Measurements from ENCODE around the gene PKP4.
"Not testable (repeated sequence)": the region's sequence is repeated elsewhere in the genome, so short reads cannot be mapped to it uniquely, and the experiment has no call there.

PKP4 gene

DNA sequence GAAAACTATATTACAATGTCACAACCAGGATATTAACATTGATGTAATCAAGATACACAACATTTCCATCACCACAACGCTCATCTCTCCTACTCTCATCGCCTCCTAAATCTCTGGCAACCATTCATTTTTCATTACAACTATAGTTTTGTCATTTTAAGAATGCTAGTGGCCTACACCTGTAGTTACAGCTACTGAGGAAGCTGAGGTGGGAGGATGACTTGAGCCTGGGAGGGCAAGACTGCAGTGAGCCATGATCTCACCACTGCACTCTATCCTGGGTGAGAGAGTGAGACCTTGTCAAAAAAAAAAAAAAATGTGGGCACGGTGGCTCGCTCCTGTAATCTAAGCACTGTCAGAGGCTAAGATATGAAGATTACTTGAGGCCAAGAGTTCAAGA lies 10.5 kb downstream of the PKP4 start:
- no peak for DNase-seq

DNA sequence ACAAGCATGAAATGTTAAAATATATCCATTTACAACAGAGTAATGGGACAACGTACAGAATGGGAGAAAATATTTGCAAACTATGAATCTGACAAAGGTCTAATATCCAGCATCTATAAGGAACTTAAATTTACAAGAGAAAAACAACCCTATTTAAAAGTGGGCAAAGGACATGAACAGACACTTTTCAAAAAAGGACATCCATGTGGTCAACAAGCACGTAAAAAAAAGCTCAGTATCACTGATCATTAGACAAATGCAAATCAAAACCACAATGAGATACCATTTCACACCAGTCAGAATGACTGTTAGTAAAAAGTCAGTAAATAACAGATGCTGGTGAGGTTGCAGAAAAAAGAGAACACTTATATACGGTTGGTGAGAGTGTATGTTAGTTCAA lies 16.1 kb downstream of the PKP4 start:
- not testable (repeated sequence) for DNase-seq

DNA sequence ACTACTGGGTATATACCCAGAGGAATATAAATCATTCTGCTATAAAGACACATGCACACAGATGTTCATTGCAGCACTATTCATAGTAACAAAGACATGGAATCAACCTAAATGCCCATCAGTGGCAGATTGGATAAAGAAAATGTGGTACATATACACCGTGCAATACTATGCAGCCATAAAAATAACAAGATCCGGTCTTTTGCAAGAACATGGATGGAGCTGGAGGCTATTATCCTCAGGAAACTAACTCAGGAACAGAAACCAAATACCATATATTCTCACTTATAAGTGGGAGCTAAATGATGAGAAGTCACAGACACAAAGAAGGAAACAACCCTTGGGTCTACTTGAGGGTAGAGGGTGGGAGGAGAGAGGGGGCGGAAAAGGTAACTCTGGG lies 16.5 kb downstream of the PKP4 start:
- DNase-seq, result not testable (repeated sequence)

DNA sequence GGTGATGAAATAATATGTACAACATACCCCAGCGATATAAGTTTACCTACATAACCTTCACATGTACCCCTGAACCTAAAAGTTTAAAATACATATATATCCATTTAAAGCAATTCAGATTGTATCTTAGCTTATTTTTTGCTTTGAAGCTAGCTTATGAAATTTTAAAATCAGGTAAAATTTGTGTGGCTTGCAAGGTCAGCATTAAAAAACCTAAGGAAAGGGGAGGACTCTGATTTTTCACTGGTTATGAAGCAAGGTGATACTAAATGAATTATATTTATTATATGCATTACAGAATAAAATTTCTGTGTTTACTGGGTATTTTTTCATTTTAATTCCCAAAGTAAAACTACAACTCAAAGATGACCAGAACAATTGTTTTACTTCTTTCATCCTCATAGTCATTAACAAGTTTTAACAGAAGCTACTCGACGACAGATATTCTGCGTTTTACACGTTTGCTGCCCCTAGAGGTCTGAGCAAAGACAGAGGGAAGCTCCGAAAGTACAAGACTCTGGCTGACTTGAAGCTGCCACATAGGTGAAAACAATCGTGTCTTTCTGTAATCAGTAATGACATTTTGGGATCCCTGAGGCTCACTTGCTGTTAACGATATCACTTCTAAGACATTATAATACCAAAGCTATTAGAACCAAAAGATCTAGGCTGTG lies 17.1 kb downstream of the PKP4 start:
- DNase-seq, result no peak

DNA sequence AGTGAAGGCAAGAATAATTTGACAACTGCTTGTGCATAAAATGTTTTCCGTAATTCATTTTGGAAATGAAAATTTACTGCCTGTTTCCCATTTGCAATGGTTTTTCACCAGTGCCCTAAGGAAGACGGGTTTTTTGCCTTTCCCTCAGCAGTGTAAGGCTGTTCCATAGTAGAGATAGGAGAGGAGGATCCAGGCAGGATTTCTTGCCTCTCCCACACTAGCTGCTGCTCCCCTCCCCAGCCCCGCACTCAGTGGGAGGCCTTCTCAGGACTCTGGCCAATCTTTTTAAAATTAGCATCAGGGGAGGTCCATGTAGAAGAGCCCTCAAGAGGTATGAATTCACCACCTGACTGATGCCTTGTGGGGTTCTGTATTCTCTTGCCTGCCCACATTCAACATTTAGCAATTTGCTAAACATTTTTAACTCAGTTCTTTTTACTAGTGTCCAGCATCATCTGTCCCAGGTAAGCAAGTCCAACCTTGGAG lies 17.8 kb downstream of the PKP4 start:
- DNase-seq, result not testable (repeated sequence)

DNA sequence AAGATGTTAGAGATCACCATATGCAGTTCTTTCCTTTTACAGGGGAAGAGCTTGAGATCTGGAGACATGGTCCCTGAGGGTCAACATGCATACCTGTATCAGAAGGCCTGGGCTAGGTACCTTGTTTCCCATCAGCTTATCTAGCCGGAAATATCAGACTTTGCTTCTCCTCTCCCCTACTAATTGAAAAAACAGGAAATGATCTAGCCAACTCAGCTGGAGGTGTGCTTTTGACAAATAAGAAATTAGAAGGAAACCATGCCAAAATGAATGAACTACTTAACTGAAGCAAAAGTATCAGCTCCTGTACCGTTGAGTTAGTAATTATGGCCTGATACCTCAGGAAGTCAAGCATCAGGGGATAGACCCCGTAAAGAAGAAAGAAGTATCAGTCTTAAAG lies 20.4 kb downstream of the PKP4 start:
- no peak for DNase-seq

DNA sequence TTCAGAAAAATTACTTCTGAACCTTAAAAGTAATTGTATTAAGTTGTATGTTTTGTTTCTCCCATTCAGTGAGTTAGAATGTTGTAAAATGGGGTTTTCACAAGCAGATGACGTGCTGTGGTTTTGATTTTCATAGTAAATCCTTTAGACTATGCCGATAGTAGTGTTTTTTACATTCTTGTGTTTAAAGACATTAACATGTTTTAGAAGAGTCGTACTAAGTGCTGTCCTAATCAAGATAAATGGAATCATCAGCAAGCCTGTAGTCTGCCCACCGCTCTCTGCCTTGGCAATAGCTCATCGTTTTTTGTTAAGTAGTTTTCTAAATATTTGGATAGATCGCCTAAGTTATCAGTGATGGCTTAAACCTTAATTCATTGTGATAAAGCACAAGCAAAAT lies 21.5 kb downstream of the PKP4 start:
- no peak for DNase-seq

DNA sequence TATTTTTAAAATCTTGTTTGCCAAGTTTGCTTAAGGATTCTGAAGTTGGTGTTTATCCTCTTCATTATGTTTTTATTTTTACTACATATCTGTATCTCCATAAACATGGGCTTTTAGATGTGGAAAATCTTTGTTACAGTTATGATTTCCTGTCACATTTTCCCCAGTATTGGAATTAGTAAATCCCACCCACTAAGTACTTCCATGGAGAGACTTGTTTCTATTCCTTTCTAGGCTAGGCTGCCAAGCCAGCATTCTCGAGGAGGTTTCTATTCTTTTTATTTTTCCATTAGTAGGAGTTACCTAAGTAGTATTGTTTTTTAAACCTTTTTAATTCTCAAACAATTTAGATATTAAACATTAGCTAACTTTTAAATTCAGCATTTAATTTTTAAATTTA lies 22.1 kb downstream of the PKP4 start:
- no peak for DNase-seq

DNA sequence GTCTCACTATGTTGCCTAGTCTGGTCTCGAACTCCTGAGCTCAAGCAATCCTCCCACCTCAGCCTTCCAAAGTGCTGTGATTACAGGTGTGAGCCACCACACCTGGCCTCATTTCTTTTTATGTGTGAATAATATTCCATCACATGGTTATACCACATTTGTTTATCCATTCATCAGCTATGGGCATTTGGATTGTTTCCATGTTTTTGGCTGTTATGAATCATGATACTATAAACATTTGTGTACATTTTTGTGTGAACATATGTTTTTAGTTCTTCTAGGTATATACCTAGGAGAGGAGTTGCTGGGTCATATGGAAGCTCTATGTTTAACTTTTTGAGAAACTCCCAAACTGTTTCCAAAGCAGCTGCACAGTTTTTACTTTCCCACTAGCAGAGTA lies 24.4 kb downstream of the PKP4 start:
- no peak for DNase-seq

DNA sequence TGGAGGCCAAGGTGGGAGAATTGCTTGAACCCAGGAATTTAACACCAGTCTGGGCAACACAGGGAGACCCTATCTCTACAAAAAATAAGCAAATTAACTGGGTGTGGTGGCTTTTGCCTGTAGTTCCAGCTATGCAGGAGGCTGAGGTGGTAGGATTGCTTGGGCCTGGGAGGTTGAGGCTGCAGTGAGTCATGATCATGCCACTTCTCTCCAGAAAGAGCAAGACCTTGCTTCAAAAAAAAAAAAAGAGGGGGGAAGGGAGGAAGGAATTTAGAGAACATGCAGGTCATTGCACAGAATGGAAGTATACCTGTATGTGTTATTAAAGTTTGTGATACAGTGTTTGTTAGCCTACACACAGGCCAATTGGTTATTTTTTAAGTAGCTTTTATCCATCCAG lies 25.8 kb downstream of the PKP4 start:
- no peak for DNase-seq

DNA sequence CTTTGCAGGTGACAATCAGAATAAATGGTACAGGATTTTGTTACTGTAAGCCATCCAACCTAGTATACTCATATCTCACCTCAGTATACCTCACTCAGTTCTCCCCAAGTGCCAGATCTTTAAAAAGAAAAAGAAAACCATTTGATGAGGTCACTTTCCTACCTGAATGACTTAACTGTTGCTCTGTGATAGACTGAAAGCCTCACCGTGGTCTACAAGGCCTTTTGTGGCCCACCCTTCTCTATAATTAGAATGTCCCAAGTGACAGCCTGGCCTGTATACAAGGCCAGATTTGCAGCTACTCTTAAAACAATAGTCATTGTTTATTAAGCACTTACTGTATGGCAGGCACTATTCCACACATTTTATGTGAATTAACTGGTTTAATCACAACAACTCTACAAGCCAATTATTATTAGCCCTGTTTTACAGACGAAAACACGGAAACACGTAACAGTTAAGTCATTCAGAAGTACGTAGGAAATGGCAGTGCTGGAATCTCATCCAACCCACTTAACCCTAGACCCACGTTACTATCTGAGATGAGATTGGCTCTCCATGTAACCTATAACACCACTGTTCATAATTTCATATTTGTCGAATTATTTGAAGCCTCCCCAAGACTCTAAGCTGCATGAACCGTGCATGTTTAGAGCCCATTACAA lies 28.3 kb downstream of the PKP4 start:
- no peak for DNase-seq

DNA sequence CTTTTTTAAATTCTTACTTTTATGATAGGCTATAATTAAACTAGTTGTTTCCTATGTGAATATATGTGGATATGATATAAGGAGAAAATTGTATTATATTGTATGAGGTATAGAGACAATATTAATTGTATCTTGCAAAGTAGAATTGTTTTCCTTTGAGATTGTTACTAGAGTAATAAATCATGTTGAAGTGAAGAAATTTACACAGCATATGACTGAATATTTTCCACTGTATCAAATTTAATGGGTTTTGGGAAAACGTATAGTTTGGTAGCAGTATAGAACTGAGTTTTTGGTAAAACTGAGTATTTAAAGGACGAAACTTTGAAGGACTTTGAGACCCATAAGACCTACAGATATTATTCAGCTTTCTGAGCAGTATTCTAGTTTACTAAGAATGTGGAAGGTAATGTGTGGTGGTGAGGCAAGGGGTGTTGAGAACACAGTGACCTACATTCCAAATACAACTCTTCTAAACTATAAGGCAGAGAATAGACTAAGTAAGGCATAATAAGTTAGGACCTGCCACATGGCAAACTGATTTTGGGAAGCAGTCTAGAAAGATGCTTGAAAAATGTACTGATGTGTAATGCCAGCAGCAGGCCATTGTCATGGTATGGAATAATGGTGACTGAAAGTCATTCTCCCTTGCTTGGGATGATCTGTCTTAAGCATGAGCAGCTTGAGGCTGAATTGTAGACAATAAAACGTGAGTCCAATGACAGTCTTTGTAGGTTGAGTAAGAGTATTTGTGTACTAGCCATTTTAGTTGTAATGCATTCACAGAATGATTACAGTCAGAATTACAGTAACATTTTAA lies 29.6 kb downstream of the PKP4 start:
- DNase-seq, result no peak

DNA sequence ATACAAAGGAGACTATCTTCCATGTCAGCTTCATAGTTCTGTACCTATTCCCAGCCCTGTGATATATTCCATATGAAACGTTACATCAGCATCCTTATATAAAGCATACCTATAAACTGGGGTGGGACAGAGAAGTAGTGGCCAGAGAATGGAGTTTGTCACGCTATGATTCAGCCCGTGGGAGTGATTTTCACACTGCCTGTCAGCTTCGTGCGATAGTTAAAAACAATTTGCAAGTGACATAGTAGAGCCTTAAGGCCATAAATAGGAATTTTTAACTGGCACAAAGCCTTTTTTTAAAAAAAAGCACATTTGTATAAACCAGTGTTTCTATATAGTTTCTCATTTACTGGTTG lies 30.2 kb downstream of the PKP4 start:
- no peak for DNase-seq

DNA sequence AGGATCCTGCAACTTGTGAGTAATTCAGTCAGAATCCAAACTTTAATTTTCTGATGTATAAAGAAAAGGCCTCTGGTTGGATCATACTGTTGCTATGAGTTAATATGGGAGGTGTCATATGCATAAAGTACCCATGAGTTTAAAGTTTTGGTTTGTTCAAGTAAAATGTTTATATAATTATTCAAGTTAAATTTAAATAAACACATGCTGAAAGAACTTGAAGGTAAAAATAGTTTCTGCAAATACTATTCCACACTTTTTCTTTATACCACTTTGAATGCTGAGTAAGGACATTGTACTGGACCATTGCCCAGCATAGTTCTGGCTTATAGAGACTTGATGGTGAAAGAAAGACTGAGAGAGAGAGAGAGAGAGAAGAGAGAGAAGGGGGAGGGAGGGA lies 30.7 kb downstream of the PKP4 start:
- DNase-seq, result no peak

DNA sequence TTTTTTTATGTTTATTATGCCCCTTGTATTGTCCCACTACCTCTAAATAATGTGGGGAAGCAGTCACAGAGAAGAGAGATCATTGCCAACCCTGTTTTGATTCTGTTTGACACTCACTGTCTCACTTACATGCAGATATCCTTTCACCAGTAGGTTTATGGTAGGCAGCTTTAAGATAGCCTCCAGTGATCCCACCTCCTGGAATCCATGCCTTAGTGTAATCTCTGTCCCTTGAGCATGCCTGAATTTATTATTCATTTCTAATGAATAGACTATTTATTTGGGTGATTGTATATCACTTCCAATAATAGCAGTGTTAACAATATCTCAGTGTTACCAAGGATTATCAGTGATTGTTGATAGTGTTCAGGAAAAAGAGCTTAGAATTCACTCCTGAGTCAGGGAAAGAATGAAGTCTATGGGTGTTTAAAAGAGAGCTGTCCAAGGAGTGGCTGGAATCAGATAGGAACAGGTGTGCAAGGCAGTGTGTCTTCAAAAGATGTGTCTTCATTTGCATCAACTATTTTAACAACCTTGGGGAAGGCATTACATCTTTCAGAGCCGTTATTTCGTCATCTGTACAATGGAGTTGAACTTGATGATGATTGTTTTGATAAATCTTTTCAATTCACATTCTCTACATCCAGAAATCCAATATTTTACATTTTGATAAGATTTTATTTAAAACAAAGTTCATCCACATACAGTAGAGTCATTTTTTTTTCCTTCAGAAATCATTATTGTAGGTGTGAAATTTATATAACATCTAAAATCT lies 31.9 kb downstream of the PKP4 start:
- no peak for DNase-seq

DNA sequence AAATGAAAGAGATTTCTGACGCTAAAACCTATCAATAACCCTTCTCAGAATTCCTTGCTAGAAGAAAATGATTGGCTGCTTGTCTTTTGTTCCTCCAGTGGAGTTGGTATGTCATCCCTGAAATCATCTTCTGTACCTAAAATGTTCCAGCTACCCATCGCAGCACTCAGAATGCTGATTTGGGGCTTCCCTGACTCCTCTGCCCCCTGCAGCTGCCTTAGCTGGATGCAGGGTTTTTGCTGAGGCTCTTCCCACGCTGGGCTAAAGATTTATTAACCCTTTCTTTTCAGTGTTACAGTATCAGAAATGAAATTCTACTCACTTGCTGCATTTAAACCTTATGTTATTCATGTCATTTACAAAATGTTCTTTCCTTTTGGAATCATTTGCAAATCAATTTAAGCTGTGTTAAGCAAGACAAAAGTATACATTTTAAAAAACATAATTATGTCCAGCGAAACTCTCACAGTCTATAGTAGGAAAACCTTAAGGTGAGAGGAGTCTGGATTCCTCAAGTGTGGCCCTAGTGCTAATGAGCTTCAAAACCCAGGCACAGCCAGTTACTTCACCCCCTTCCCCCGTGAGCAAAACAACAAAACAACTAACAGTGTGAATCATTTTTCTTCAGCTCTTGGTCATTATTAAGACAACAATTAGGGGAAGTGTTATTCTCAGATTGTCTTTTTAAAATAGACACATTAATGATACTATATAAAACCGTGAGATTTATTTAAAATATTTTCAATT lies 32.8 kb downstream of the PKP4 start:
- no peak for DNase-seq

DNA sequence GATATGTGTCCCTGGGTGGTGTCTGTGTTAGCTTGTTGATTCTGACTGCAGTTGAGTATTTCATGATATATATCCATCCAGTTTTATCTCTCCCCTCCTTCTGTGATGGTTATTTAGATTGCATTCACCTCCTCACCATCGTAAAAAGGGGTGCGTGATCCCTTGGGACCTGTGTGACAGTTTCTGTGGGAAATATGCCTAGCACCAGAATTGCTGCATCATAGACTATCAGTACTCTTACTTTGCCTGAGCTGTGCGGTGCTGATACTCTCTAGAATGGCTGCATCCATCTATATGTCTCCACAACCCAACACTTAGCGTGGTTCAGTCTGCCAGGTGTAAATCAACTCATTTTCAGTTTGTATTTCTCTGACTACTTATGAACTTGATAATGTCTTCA lies 34.3 kb downstream of the PKP4 start:
- DNase-seq, result no peak

DNA sequence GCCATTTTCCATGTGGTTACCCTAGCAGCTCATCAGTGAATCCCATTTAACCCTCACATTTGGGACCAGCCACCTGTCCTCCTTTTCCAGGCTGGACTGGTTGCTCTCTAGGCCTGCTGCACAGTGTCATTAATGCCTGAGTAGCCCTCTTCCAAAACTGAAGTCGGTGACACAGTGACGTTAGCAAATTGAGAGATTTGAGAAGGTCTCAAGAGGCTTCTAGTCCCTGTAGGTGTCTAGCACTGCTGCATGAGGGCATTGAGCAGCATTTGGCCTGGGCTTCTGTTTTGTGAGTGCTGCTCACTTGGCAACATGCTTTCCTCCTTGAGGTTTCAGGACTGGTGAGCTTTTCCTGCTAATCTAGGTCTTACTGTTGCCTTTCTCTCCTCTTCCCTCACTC lies 36.7 kb downstream of the PKP4 start:
- DNase-seq, result peak; percentile 10

DNA sequence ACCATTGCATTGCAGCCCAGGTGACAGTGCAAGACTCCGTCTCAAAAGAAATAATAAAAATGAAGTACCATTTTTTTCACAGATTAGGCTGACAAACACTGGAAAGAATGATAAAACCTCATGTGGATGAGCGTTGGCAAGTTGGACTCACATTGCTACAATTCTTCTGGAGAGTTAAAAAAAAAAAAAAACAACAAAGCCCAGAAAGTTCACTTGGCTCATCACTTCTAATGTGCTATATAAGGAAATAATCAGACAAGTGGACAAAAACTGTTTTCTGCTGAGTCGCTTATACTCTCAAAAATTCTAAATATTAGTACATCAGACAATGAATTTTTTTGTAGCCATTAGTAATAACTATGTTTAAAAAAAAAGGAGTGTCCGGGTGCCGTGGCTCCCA lies 38.4 kb downstream of the PKP4 start:
- no peak for DNase-seq

DNA sequence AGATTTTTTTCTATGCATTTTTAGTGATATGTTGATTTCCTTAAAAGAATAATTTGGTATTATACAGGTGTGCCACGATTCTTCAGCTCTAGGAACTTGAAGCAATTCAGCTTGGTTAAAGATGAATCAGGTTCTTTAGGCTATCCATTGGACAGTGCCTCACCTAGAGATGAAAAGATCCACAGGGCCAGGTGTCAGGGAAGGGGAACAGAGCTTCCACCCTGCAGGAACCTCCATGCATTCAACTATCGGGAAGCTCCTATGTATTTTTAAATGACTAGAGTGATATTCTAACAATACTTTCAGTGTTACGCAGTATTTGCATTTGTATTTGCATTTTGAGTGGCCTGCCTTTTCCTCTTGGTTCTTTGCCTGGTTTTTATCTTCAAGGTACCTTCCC lies 40.2 kb downstream of the PKP4 start:
- no peak for DNase-seq

DNA sequence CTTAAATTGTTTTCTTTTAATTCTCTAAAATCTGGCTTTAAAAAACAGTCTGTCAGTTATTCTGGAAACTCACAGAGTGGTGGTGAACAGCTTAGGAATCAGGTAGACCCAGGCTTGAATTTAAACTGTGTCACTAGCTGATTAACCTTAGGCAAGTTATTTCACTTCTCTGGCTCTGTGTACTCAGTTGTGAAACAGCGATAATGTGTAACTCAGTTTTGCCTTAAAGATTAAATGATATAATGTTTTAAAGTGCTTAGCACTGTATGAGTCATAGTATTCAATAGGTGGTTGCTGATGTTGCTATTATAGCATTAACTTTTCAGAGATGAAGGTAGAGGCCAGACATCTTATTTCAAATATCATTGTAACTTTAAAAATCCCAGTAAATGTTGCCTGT lies 40.7 kb downstream of the PKP4 start:
- DNase-seq, result no peak

DNA sequence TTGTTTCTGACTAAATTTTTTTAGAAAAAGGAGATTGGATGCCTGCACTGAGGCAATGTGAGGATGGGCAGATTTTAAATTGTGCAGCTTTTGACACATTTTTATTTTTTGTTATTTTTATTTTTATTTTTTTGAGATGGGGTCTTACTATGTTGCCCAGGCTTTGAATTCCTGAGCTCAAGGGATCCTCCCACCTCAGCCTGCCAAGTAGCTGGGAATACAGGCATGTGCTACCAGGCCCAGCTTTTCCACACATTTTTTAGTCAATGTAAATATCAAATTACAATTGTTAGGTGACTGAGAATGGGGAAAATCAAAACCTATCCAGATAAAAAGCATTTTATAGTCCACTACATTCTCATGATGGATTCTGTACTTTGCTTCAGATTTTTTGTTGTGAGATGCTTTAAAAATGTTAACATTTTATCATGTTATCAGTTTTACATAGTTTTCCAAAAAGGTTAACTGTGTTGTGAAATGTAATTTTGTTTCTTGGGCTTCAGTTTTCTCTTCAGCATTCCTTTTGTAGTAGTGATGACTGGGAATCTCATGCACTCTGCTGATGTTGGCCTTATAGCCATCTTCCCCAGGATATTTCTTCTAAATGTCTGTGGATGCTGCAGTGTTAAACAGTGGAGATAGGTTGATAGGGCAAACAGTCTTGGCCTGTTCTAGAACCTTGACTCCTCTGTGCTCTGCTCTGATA lies 41.4 kb downstream of the PKP4 start:
- DNase-seq, result no peak

Data from NCI-H2107 (cell line).